Measurements from ENCODE around the gene B3GNT4.
"Not testable (repeated sequence)": the region's sequence is repeated elsewhere in the genome, so short reads cannot be mapped to it uniquely, and the experiment has no call there.

Gene B3GNT4

DNA sequence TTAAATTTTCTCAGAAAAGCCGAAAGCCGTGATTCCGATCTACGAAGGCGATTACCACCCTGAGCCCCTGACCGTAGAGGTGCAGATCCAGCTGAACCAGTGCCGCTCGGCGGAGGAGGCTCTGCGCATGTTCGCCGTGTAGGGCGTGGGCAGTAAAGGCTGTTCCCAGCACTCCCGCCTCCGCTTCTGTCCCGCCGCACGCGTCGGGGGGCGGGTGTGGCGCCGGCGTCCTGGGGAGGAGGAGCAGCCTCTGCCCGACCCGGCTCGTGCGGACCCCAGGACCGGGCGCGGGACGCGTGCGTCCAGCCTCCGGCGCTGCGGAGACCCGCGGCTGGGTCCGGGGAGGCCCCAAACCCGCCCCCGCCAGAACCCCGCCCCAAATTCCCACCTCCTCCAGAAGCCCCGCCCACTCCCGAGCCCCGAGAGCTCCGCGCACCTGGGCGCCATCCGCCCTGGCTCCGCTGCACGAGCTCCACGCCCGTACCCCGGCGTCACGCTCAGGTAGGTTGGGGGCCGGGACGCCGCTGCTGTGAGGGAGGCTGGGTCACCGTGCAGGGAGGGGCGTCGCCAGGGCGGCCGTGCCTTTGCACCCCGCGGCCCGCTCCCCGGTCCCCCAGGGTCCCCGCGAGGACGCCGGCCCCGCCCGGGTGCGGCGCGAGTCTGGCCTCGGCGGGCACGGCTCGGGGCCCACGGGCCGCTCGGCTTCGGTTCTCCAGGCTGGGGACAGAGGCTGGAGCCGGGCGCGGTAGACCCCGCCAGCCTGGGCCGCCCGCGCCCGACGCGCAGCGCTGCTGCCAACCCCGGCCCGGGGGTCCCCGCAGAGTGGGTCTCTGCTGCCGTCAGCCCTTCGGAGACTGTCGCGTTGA lies at the start of gene B3GNT4:
Gene B3GNT4 (plus strand): TSS at position 409 of the 866 bp plus-strand sequence. CDS start 910 bp downstream, outside the sequence.
- no peak for DNase-seq (ENCODE audit: low read depth)

DNA sequence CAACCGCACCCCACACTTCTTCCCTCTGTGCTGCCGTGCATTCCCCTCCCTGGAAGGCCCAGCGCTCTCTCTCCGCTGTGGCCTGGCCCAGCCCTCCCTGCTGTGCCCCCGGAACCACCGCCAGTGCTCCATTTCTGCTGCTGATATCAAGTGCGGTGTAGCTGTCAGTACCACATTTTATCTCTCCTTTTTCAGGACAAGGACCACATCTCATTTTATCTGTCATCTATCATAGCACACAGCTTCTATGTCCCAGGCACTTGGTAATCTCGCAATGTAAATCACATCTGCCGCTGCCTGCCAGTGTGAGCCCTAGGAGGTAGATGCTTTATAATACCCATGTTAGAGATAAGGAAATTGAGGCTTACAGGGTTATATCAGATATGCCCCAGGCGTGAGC lies 47.8 kb upstream of the B3GNT4 start:
- DNase-seq (ENCODE audit: low read depth): no peak

DNA sequence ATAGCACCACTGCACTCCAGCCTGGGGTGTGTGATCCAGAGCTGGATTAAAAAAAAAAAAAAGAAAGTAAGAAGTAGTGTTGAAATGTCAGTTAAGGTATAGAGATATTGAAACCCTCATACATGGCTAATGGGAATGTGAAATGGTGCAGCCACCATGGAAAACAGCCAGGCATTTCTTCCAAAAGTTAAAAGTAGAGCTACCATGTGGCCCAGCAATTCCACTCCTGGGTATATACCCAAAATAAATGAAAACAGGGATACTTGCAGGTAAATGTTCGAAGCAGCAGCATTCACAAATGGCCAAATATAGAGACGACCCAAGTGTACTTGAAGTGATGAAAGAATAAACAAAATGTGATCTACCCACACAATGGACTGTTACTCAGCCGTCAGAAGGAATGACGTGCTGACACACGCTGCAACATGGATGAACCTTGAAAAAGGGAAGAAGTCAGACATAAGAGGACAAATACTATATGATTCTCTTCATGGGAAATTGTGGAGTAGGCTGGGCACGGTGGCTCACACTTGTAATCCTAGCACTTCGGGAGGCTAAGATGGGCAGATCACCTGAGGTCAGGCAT lies 44.7 kb upstream of the B3GNT4 start:
- no peak for DNase-seq (ENCODE audit: low read depth)

- DNase-seq (ENCODE audit: low read depth): no peak
These were observed 43.6 kb upstream of the B3GNT4 start for GRCh38 chr12:122159882-122160281.

GRCh38 chr12:122160761-122161160 lies 42.7 kb upstream of the B3GNT4 start:
- DNase-seq (ENCODE audit: low read depth): no peak

DNA sequence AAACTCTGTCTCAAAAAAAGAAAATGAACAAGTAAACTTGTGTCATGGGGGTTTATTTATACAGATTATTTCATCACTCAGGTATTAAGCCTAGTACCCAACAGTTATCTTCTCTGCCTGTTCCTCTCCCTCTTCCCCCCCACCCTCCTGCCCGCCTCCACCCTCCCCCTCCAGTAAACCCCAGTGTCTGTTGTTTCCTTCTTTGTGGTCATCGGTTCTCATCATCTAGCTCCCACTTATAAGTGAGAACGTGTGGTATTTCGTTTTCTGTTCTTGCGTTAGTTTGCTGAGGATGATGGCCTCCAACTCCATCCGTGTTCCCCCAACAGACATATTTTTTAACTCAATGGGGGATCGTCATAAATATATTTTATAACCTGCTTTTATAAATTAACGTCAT lies 41.8 kb upstream of the B3GNT4 start:
- no peak for DNase-seq (ENCODE audit: low read depth)

DNA sequence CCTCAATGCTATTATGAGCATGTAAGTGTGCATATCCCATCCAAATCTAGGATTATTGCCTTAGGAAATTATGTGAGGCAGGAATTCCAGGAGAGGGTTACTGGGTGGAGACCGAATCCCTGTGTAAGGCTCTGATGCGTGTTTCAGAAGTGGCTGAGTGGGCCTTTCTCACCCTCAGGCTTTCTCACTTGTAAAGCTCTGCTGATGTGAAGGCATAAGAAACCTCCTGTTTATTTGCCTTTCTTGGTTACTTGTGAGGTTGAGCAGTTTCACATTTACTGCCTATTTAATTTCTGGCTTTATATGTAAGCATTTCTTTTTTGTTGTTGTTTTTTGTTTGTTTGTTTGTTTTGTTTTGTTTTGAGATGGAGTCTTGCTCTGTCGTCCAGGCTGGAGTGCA lies 40.5 kb upstream of the B3GNT4 start:
- no peak for DNase-seq (ENCODE audit: low read depth)

DNA sequence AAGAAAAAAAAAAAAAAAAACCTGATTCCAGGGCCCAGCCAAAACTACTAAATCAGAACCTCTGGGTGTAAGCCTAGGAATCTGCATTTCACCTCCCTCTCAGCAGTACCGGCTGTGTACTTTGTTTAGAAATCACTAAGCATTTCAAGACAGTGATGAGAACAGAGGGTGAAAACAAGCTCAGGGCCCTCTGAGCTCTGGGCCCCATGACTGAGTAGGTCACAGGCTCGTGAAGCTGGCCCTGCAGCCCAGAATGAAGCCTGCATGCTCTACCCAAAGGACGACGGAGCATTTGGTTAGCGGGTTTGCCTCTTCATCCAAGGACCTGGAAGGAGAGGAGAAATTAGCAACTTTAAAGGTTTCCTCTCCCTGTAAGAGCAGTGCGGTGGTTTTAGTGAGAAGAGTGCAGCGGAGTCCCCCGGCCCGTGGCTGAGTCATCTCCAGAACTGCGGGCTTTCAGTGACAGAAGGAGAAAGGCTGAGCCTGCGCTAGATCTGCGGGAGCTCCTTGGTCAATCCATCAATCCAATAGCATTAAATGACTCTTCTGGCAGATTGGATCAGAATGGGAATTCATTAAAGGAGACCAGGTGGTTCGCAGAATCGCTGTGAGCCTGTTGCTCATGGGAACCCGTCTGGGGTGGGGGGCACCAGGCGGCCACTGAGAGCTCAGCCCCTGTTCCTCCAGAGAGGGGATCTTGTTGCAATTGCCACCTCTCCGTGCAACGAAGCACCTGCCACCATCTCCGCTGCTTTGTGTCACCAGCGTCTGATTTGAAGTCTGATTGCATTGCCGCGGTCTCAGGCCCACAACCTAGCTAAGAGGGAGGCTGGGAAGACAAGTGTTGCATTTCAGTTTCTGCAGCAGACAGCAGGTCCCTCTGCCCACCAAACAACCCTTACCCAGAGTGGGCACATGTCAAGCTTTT lies 36.8 kb upstream of the B3GNT4 start:
- no peak for DNase-seq (ENCODE audit: low read depth)

- DNase-seq (ENCODE audit: low read depth): no peak
These were observed 36.1 kb upstream of the B3GNT4 start for GRCh38 chr12:122167356-122167925.

DNA sequence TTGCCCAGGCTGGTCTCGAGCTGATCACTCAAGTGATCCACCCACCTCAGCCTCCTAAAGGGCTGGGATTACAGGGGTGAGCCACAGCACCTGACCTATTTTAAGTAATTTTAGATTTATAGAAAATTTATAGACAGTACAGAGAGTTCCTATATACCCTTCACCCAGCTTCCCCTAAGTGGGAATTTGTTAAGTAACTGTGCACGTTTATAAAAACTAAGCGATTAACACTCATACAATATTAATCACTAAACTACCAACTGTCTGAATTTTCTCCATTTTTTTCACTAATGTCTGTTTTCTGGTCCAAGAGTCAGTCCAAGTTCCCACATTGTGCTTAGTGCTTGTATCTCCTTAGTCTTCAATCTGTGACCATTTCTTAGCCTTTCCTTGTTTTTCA lies 35.0 kb upstream of the B3GNT4 start:
- no peak for DNase-seq (ENCODE audit: low read depth)

- DNase-seq (ENCODE audit: low read depth): no peak
These were observed 32.1 kb upstream of the B3GNT4 start for GRCh38 chr12:122171399-122171798.

DNA sequence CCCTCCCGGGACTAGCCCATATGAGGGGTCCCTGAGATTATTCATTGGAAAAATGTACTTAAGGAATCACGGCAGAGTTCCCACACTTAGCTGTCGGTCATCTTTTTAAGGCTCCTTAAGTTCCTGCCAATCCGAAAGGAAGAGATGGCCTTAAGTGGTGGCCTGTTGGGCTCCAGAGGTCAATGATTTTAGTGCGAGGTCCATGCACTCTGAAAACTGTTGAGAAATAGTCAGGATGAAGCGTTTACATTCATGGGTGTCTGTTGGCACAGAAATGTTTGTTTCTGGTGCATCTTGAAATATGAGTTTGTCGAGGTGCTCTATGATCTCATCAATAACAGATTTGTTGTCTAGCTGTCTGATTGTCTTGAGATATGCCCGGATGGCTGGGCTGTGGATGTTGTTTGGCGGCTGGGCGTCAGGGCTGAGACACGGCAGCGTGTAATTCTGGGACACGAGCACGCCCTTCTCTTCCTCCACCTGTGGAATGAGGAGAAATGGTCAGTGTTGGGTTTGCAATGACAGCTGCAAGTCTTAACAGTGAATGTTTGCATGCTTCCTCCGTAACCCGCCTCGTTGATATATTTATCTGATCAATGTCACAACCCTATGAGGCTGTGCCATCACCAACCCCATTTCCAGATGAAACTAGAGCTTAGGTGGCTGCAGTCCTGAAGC lies 31.1 kb upstream of the B3GNT4 start:
- DNase-seq (ENCODE audit: low read depth): no peak

DNA sequence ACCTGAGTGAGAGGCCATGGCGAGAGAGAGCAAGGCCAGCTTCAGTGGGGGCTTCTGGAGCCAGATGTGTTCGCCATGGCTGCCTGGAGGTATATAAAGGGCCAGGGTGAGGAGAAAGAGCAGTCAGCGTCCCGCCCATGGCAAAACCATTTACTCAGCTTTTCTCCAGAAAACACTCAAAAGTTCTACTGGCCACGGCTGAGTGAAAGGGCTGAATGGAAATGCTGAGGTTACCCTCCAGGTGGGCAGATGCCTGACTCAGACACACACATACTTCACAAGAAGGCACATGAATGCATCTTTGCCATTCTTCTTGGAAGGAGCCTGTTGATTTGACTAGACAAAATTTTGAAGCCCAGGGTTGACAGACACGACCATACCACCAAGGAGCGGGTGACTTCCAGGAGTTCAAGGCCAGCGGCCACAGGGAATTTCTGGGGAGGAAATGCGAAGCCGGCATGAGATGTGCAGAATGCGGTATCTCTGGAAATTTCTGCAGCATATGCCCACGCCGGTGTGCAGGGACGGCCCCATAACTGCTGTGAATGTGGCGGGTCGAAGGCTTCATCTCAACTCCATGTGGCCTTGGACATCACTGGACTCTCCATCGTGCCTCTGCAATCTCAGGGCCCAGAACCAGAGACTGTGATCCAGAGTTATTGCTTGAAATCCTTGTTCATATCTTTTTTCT lies 29.2 kb upstream of the B3GNT4 start, which contains the start of gene IL31:
Gene IL31 (minus strand): TSS at position 67 of the 691 bp plus-strand sequence. CDS start 49 bp downstream, at position 18.
- no peak for DNase-seq (ENCODE audit: low read depth)

- DNase-seq (ENCODE audit: low read depth): not testable (repeated sequence)
These were observed 27.0 kb upstream of the B3GNT4 start for GRCh38 chr12:122176473-122176872.

DNA sequence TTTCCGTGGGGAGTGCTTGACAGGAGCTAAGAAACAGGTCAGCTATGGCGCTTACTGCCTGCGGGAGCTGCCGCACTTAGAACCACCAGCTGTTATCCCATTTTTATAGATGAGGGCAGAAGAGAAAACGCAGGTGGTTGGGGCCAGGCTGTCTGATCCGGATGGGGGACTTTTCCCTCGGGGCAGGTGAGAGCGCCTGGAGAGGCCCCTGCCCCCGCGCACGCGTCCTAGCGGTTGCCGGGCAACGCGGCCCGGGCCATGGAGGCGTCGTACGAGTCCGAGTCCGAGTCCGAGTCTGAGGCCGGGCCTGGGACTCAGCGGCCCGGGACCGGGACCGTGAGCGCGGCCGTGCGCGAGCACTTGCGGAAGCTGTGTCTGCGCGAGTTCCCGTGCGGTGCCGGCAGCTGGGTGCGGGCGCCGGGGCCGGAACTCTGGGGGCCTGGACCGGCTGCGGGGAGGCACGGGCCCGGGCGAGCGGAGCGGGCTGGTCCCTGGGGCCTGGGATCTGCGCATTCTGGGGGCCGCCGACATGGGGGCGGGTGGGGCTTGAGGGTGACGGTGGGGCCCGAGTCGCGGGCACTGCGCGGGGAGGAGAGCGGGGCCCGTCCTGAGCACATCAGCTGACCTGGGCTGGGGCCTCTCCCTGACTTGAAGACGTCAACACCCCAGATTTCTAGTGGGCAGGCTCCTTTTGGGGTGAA lies 20.5 kb upstream of the B3GNT4 start, which contains the start of gene LRRC43:
Gene LRRC43 (plus strand): TSS at position 237 of the 701 bp plus-strand sequence. CDS start 22 bp downstream, at position 259.
- DNase-seq (ENCODE audit: low read depth): no peak

DNA sequence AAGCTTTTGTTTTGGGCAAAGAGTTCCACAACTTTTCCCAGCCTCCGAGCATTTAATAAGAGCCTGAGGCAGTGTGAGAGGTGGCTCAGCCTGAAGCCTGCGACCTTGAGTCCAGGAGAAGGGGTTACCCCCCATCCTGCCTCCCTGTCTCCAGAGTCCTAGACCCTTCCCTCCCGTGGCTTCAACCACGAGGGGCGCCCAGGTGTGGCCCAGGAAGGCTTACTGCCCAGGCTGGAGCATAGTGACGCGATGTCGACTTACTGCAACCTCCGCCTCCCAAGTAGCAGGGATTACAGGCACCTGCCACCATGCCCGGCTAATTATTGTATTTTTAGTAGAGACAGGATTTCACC lies 19.9 kb upstream of the B3GNT4 start:
- DNase-seq (ENCODE audit: low read depth): no peak

- DNase-seq (ENCODE audit: low read depth): no peak
These were observed 19.0 kb upstream of the B3GNT4 start for GRCh38 chr12:122184517-122184916.

GRCh38 chr12:122185079-122185478 lies 18.4 kb upstream of the B3GNT4 start:
- DNase-seq (ENCODE audit: low read depth): no peak

DNA sequence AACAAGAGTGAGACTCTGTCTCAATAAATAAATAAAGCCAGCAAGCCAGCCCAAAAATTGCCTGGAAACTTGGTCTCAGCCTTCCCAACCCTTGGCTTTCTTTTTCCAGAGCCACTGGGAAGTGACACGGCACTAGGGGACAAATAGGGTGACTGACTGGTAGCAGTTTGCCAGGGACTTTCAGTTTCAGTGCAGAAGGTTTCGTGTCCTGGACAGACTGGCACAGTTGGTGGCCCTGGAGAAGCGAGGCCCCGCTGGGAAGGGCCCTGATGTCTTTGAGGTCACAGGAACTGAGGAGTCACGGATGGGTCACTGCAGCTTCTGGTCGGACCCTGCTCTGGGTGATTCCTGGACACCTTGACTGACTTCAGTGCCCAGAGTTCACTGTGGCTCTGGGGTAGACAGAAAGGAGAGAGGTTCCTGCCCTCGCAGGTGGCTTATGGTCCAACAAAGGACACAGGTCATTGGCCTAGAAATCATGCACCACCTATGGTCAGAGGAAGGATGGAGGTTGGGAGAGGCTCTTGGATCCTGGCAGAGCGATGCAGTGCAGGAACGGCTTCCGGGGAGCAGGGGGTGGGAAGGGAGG lies 17.9 kb upstream of the B3GNT4 start:
- DNase-seq (ENCODE audit: low read depth): no peak

DNA sequence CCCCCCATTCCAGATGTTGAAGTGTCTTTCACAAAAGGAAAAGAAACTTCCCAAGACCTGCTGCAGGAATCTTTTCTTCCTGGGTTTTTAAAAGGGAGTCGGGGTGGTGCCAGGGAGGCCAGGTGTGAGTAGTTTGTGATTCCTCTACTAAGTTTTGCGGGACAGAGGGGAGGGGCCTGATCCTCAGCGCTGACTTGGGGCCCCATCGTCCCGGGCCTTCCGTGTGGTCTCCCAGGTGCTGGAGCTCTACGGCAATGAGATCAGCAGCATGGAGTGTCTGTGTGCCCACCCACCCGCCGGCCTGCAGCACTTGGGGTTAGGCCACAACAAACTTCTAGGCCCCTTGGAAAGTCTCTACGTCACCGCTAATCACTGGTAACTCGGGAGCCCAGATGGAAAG lies 16.0 kb upstream of the B3GNT4 start:
- DNase-seq (ENCODE audit: low read depth): no peak
